ENCODE data around the gene DOCK7. TPM values are rescaled to one million over a fixed set of nuclear protein-coding genes. Genes with fewer than 3 reads are reported as not detected.
A peak's percentile ranks its signal among the peaks of the same experiment; 100 is the strongest.

Gene DOCK7
- total RNA-seq, 1 donor from 2014 or later = 46.0 TPM

- Histone ChIP-seq H3K4me1 (peaks cover 0 to 16% of the 10 kb centered on the region in 2 donors), H3K9me3 (no peaks in the 10 kb centered on the region), H3K4me3 (peak overlapping the region in 1 of 2 donors; percentile 46), H3K27me3 (no peaks in the 10 kb centered on the region), H3K36me3 (no peaks in the 10 kb centered on the region), H3K27ac (peak overlapping the region; percentile 46 to 50)
- no peak for DNase-seq (ENCODE audit: low spot score in 2 of 2)
- no peak for TF ChIP-seq CTCF (IDR thresholded peaks at IDR 0.05)
- intact Hi-C loops (cut with DNase I) = loop anchor here (5.0 kb wide), 1 partner anchor 39 kb away; the partner anchor contains the start of gene DOCK7
Observed at GRCh38 chr1:62726011-62726442, 37.8 kb upstream of the DOCK7 start.

- Histone ChIP-seq H3K36me3 (no peaks in the 10 kb centered on the region), H3K4me3 (peak overlapping the region in 1 of 2 donors; percentile 46), H3K4me1 (peaks cover 0 to 16% of the 10 kb centered on the region in 2 donors), H3K27me3 (no peaks in the 10 kb centered on the region), H3K27ac (peak overlapping the region; percentile 46 to 50), H3K9me3 (no peaks in the 10 kb centered on the region)
- TF ChIP-seq CTCF (IDR thresholded peaks at IDR 0.05) = no peak
- DNase-seq (ENCODE audit: low spot score in 2 of 2) = no peak
- intact Hi-C loops (cut with DNase I) = loop anchor here (5.0 kb wide), 1 partner anchor 38 kb away; the partner anchor contains the start of gene DOCK7
Observed at GRCh38 chr1:62725255-62725654, 37.1 kb upstream of the DOCK7 start.

GRCh38 chr1:62724430-62724829, 36.2 kb upstream of the DOCK7 start:
- DNase-seq (ENCODE audit: low spot score in 2 of 2) = no peak
- Histone ChIP-seq H3K27me3 (no peaks in the 10 kb centered on the region), H3K4me1 (peaks cover 0 to 16% of the 10 kb centered on the region in 2 donors), H3K4me3 (peak overlapping the region in 1 of 2 donors; percentile 46), H3K27ac (peak overlapping the region; percentile 50 to 58), H3K36me3 (no peaks in the 10 kb centered on the region), H3K9me3 (no peaks in the 10 kb centered on the region)
- intact Hi-C loops (cut with DNase I) = no loop called here
- TF ChIP-seq CTCF (IDR thresholded peaks at IDR 0.05) = no peak

- no peak for TF ChIP-seq CTCF (IDR thresholded peaks at IDR 0.05)
- DNase-seq (ENCODE audit: low spot score in 2 of 2) = no peak
- intact Hi-C loops (cut with DNase I) = no loop called here
- no peaks in the 10 kb centered on the region for H3K27me3 ChIP-seq
- H3K36me3 ChIP-seq = no peaks in the 10 kb centered on the region
- no peaks in the 10 kb centered on the region for H3K9me3 ChIP-seq
- H3K27ac ChIP-seq = peak overlapping the region; percentile 50 to 58
- no peak overlapping the region for H3K4me3 ChIP-seq
- peaks cover 0 to 16% of the 10 kb centered on the region in 2 donors for H3K4me1 ChIP-seq
Observed at GRCh38 chr1:62723883-62724282, 35.7 kb upstream of the DOCK7 start.

GRCh38 chr1:62722796-62723195, 34.6 kb upstream of the DOCK7 start:
- Histone ChIP-seq H3K9me3 (no peaks in the 10 kb centered on the region), H3K27ac (no peak overlapping the region), H3K27me3 (no peaks in the 10 kb centered on the region), H3K4me1 (peaks cover 0 to 11% of the 10 kb centered on the region in 2 donors), H3K36me3 (no peaks in the 10 kb centered on the region), H3K4me3 (no peak overlapping the region)
- DNase-seq (ENCODE audit: low spot score in 2 of 2) = no peak
- no peak for TF ChIP-seq CTCF (IDR thresholded peaks at IDR 0.05)
- intact Hi-C loops (cut with DNase I) = no loop called here
